H1 (cell line): ENCODE results near the gene KCNJ4. TPM values are rescaled to one million over a fixed set of nuclear protein-coding genes. Genes with fewer than 3 reads are reported as not detected.

Experiments used
- MAFK ChIP-seq: IDR thresholded peaks from 2 replicates; pipeline ENCODE4 v1.6.1; 2012; ENCODE audit warnings: low read depth, mild to moderate bottlenecking, improper control_type of control experiment, low read length
- polyA plus RNA-seq, 7 experiments: library from polyadenylated mRNA; depleted of rRNA in 3 of 7; stranded (reverse) in 5 of 7; unstranded in 2 of 7; fragments of >200 nt in 5 of 7; fragments of 200-250 nt in 2 of 7; gene quantifications; 1 replicate in 5 of 7; 2 replicates in 1 of 7; 4 replicates in 1 of 7; pipeline versions ENCODE4 v1.2.1 to v1.2.3, GENCODE V29; 2011 to 2013; ENCODE audit warnings: missing spikeins in 2 of 7, mixed read lengths in 2 of 7
- total RNA-seq: library from RNA; stranded (reverse); fragmentation: NEBNext Ultra II Directional; extraction: Animal tissue kit (Norgen Biotek cat#: 25700); gene quantifications from 2 replicates; pipeline ENCODE4 v1.2.1, GENCODE V29; 2021

The KCNJ4 gene
- total and polyA plus RNA-seq, 2 of the 8 experiments (the other 6 are each of a cell fraction or from before 2014, with no cell fraction given): 1.4 to 2.2 TPM

DNA sequence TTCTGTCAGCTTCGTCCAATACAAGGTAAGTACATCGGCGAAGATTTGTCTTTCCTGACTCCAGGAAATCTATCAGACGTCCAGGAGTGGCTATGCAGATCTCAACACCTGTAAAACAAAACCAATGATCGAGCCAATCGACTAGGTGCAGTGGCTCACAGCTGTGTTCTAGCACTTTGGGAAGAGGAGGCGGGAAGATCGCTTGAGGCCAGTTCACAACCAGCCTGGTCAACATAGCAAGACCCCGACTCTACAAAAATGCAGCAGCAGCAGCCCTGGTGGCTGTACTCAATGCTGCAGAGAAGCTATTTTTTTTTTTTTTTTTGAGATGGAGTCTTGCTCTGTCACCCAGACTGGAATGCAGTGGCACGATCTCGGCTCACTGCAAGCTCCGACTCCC lies 39.9 kb upstream of the KCNJ4 start (continued):
- no peak for TF ChIP-seq MAFK
